Smooth muscle cell of the coronary artery (primary cell): ENCODE data around the gene SMARCA4. TPM values are rescaled to one million over a fixed set of nuclear protein-coding genes. Genes with fewer than 3 reads are reported as not detected.

Experiments used
- total RNA-seq: library from RNA; depleted of rRNA; stranded (reverse); fragments of >200 nt; gene quantifications from 2 replicates; pipeline ENCODE4 v1.2.3, GENCODE V29; 2014; ENCODE audit warnings: low replicate concordance

Gene SMARCA4
- total RNA-seq: 53.9 and 66.8 TPM in 2 replicates

DNA sequence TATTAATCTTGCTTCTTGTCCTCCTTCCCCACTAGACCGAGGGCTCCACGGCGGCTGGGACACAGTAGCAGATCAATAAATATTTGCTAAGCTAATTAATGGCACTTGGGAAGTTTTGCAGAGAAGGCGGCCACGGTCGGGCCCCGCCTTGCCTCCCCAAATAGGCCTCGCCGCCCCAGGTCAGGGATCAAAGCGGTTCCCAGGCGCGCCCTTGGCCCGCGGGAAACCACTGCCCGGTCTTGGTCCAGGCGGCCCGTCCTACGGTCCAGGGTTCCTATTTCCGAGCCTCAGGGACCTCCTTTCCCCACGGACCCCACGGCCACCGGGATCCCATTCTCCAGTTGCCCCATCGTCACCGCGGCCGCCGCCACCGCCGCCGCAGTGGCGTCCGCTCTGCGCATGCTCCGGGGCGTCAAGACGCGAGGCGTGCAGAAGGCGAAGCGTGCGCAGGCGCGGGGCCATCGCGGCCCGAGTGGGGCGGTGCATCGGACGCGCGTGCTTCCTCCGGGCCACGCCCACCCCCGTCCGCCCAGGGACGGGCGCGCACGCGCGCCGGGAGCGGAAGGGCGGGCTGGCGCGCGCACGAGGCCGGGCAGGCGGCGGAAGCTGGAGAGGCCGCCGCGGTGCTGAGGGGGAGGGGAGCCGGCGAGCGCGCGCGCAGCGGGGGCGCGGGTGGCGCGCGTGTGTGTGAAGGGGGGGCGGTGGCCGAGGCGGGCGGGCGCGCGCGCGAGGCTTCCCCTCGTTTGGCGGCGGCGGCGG lies at the start of gene SMARCA4:
Gene SMARCA4 (plus strand): TSS at position 717 of the 759 bp plus-strand sequence. CDS start 23,122 bp downstream, outside the sequence.

DNA sequence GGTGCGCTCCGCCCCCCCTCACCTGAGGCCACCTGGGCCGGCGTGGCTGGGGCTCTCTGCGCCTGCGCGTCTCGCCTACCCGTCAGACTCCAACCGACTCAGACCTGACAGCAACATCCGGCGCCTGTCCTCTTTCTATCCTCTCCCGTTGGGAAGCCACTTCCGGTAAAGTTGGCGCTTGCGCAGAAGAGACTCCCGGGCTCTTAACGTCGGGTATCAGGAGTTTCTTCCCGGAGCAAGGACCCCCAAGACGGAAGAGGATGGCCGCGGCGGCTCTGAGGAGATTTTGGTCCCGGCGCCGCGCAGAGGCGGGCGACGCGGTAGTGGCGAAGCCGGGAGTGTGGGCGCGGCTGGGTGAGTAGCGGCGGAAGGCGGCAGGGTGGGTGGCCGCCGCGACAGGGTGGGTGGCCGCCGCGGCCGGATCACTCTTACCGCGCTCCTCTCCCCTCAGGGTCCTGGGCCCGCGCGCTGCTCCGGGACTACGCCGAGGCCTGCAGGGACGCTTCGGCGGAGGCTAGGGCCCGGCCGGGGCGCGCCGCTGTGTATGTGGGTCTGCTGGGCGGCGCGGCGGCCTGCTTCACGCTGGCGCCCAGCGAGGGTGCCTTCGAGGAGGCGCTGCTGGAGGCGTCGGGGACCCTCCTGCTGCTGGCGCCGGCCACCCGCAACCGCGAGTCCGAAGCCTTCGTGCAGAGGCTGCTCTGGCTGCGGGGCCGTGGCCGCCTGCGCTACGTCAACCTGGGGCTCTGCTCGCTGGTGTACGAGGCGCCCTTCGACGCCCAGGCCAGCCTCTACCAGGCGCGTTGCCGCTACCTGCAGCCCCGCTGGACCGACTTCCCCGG lies 32.0 kb upstream of the SMARCA4 start, which contains the start of the genes TIMM29 and YIPF2:
Gene TIMM29 (plus strand): TSS at position 249 of the 839 bp plus-strand sequence. CDS start 12 bp downstream, at position 261.
Gene YIPF2 (minus strand): TSS at position 77 of the 839 bp plus-strand sequence. CDS start 229 bp downstream, outside the sequence.

DNA sequence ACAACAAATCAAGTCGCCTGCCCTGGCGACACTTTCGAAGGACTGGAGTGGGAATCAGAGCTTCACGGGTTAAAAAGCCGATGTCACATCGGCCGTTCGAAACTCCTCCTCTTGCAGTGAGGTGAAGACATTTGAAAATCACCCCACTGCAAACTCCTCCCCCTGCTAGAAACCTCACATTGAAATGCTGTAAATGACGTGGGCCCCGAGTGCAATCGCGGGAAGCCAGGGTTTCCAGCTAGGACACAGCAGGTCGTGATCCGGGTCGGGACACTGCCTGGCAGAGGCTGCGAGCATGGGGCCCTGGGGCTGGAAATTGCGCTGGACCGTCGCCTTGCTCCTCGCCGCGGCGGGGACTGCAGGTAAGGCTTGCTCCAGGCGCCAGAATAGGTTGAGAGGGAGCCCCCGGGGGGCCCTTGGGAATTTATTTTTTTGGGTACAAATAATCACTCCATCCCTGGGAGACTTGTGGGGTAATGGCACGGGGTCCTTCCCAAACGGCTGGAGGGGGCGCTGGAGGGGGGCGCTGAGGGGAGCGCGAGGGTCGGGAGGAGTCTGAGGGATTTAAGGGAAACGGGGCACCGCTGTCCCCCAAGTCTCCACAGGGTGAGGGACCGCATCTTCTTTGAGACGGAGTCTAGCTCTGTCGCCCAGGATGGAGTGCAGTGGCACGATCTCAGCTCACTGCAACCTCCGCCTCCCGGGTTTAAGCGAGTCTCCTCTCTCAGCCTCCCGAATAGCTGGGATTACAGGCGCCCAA lies 128.6 kb downstream of the SMARCA4 start, which contains the start of gene LDLR:
Gene LDLR (plus strand): TSS at position 210 of the 760 bp plus-strand sequence. CDS start 86 bp downstream, at position 296.

Other genes starting within 250 kb of the SMARCA4 start
- gene DNM2, start 243.0 kb upstream of the SMARCA4 start, total RNA-seq: 82.4 and 88.9 TPM in 2 replicates
- gene TMED1, start 124.8 kb upstream of the SMARCA4 start, total RNA-seq: 34.6 and 50.7 TPM in 2 replicates
- 0.12 and 0.15 TPM in 2 replicates for gene C19orf38, start 112.6 kb upstream of the SMARCA4 start, total RNA-seq
- gene CARM1, start 89.5 kb upstream of the SMARCA4 start, total RNA-seq: 18.8 and 23.2 TPM in 2 replicates
- gene YIPF2, start 32.4 kb upstream of the SMARCA4 start, total RNA-seq: 128 and 172 TPM in 2 replicates
- gene TIMM29, start 32.2 kb upstream of the SMARCA4 start, total RNA-seq: 13.2 and 25.6 TPM in 2 replicates
- gene LDLR, start 128.4 kb downstream of the SMARCA4 start, total RNA-seq: 97.9 and 146 TPM in 2 replicates
- gene SPC24, start 194.8 kb downstream of the SMARCA4 start, total RNA-seq: 14.9 and 31.8 TPM in 2 replicates
- gene KANK2, start 236.5 kb downstream of the SMARCA4 start, total RNA-seq: 212 and 948 TPM in 2 replicates